SK-N-SH (cell line): ENCODE results near the gene CUBN.

ENCODE experiments used
- RAD21 ChIP-seq: IDR thresholded peaks from 2 replicates; pipeline ENCODE4 v1.6.1; 2012; ENCODE audit warnings: mild to moderate bottlenecking, low read length
- TF ChIP-seq, protein P1 (sequence below): fragments of 200-600 bp; sonication (generic); IDR thresholded peaks from 2 replicates; pipeline ENCODE4 v1.6.1; 2017; ENCODE audit warnings: antibody characterized with exemption, mild to moderate bottlenecking, moderate library complexity
- TF ChIP-seq, protein P2 (sequence below): IDR thresholded peaks from 2 replicates; pipeline ENCODE4 v1.4.0; 2012; ENCODE audit warnings: low read depth, borderline replicate concordance

DNA sequence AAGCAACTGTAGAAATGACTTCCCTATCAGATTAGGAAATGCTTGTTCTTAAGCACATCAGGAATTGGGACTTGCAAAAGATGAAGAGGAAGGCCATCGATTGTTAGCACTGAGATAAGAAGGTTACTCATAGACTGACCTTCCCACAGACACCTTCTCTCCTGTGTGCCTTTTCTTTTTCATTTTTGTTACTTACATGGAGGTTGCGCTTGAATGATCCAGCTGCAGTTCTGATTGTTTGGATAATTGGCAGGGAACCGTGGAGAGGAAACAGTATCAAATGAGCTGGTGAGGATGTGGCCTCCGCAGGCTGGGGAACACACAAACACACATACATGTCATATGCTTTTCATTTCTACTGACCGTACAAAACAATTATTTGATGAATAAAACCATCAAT lies 177.5 kb downstream of the CUBN start:
- no peak for TF ChIP-seq RAD21
- TF ChIP-seq, protein P1, sequence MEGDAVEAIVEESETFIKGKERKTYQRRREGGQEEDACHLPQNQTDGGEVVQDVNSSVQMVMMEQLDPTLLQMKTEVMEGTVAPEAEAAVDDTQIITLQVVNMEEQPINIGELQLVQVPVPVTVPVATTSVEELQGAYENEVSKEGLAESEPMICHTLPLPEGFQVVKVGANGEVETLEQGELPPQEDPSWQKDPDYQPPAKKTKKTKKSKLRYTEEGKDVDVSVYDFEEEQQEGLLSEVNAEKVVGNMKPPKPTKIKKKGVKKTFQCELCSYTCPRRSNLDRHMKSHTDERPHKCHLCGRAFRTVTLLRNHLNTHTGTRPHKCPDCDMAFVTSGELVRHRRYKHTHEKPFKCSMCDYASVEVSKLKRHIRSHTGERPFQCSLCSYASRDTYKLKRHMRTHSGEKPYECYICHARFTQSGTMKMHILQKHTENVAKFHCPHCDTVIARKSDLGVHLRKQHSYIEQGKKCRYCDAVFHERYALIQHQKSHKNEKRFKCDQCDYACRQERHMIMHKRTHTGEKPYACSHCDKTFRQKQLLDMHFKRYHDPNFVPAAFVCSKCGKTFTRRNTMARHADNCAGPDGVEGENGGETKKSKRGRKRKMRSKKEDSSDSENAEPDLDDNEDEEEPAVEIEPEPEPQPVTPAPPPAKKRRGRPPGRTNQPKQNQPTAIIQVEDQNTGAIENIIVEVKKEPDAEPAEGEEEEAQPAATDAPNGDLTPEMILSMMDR = no peak
- TF ChIP-seq, protein P2, sequence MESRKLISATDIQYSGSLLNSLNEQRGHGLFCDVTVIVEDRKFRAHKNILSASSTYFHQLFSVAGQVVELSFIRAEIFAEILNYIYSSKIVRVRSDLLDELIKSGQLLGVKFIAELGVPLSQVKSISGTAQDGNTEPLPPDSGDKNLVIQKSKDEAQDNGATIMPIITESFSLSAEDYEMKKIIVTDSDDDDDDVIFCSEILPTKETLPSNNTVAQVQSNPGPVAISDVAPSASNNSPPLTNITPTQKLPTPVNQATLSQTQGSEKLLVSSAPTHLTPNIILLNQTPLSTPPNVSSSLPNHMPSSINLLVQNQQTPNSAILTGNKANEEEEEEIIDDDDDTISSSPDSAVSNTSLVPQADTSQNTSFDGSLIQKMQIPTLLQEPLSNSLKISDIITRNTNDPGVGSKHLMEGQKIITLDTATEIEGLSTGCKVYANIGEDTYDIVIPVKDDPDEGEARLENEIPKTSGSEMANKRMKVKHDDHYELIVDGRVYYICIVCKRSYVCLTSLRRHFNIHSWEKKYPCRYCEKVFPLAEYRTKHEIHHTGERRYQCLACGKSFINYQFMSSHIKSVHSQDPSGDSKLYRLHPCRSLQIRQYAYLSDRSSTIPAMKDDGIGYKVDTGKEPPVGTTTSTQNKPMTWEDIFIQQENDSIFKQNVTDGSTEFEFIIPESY = no peak
